Right lobe of liver (tissue), 6 donors: Measurements from ENCODE around the gene CABYR. TPM values are rescaled to one million over a fixed set of nuclear protein-coding genes. Genes with fewer than 3 reads are reported as not detected.
A peak's percentile ranks its signal among the peaks of the same experiment; 100 is the strongest.

Experiments used
- ATAC-seq, 4 donors: fragments of 200-7000 bp; cut with Tn5 transposase; one replicate each; pipeline ENCODE4 v1.9.1; 2020; ENCODE audit warnings: mild to moderate bottlenecking in 4 of 4, moderate library complexity in 4 of 4
- DNase-seq, 3 donors: peaks; one replicate each; pipeline ENCODE4 v3.0.0-alpha.2; 2020
- H3K27ac ChIP-seq, 3 donors: fragments of 200-600 bp; one replicate each; pipeline ENCODE4 v1.8.0; 2022
- H3K27me3 ChIP-seq, 2 donors: fragments of 200-600 bp; one replicate each; pipeline ENCODE4 v1.8.0; 2022
- H3K36me3 ChIP-seq, 4 donors: fragments of 200-600 bp; sonication (generic) in 1 of 4; one replicate each; pipeline versions ENCODE4 v1.5.1 to v1.8.0; 2017 to 2022; ENCODE audit warnings: control low read depth in 1 of 4
- H3K4me1 ChIP-seq, 4 donors: fragments of 200-600 bp; sonication (generic) in 1 of 4; one replicate each; pipeline versions ENCODE4 v1.5.1 to v1.8.0; 2017 to 2022; ENCODE audit warnings: control low read depth in 1 of 4
- H3K4me3 ChIP-seq, 3 donors: fragments of 200-600 bp; one replicate each; pipeline ENCODE4 v1.8.0; 2022
- H3K9me3 ChIP-seq, 4 donors: fragments of 200-600 bp; sonication (generic) in 1 of 4; one replicate each; pipeline versions ENCODE4 v1.5.1 to v1.8.0; 2017 to 2022; ENCODE audit warnings: control low read depth in 1 of 4
- POLR2A ChIP-seq: fragments of 450-650 bp; IDR thresholded peaks from one replicate; pipeline ENCODE4 v1.6.1; 2017; ENCODE audit warnings: antibody characterized with exemption, mild to moderate bottlenecking
- WGBS: methylation state at CpG from one replicate; pipeline ENCODE4 v1.1.6; 2018; ENCODE audit warnings: low coverage, low lambda C conversion rate; ENCODE audit not compliant: insufficient coverage; ENCODE audit errors: missing lambda C conversion rate; 5-methylcytosine and 5-hydroxymethylcytosine counted together
- intact Hi-C, 2 donors: fragments of 100-400 bp; cut with DNase I; formaldehyde crosslinking; loops; one replicate each; pipeline versions ENCODE4 v1.11.2 to v1.14.1; 2022
- total RNA-seq, 6 experiments: library from RNA; depleted of rRNA in 2 of 6; stranded (reverse); fragments of >200 nt in 2 of 6; fragmentation: NEBNext Ultra II Directional in 3 of 6; extraction: Animal tissue kit (Norgen Biotek cat#: 25700) in 3 of 6; gene quantifications; one replicate each; pipeline versions ENCODE4 v1.1.0 to v1.2.4, GENCODE V29; 2016 to 2023
- TF ChIP-seq, protein P1 (sequence below), 4 donors: fragments of 200-600 bp in 3 of 4; fragments of 450-650 bp in 1 of 4; IDR thresholded peaks; one replicate each; pipeline versions ENCODE4 v1.5.1 to v1.8.0; 2016 to 2022; ENCODE audit warnings: antibody characterized with exemption in 4 of 4, mild to moderate bottlenecking in 2 of 4
- donor health status: DM: no; HTN: yes; CAD: no.
- donor health status: DM: no; HTN: no; CAD: no.
- donor health status: DM: no; HTN: no; CAD: no.
- donor health status: DM: no; HTN: yes; CAD: no.
- donor health status: DM: no; HTN: yes; CAD: no.

Gene CABYR
- total RNA-seq, 6 experiments from 2014 or later: 0.31 to 7.5 (median 3.7) TPM; not detected in 2

DNA sequence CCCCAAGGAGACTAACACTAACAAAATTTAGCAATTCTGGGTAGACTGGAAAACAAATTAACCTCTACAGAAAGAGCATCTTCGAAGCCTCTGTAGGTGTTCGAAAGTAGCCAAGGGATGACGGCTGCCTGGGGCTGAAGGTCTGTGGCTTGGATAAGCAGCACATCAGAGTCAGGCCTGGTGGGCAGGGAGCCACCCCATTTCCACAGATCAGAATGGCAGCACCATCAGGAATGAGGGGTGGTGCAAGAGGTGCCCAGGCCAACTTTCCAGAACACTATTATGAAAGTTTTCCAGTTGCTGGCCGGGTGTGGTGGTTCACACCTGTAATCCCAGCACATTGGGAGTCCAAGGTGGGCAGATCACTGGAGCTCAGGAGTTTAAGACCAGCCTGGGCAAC lies 57.9 kb downstream of the CABYR start:
- intact Hi-C loops: no loop called here
- Histone ChIP-seq H3K36me3 (no peaks in the 10 kb centered on the region), H3K4me1 (peaks cover 0 to 37% (median 6%) of the 10 kb centered on the region in 4 donors), H3K27ac (peak overlapping the region in 2 of 3 donors; percentile 71 to 79), H3K9me3 (no peaks in the 10 kb centered on the region), H3K27me3 (no peaks in the 10 kb centered on the region), H3K4me3 (no peak overlapping the region)
- DNase-seq (peak in 1 of 3 donors; percentile 28), ATAC-seq (peak in 2 of 4 donors; percentile 24 to 35)
- WGBS: 61% methylated on average over 4 of the region's 4 CpGs
- TF ChIP-seq, protein P1, sequence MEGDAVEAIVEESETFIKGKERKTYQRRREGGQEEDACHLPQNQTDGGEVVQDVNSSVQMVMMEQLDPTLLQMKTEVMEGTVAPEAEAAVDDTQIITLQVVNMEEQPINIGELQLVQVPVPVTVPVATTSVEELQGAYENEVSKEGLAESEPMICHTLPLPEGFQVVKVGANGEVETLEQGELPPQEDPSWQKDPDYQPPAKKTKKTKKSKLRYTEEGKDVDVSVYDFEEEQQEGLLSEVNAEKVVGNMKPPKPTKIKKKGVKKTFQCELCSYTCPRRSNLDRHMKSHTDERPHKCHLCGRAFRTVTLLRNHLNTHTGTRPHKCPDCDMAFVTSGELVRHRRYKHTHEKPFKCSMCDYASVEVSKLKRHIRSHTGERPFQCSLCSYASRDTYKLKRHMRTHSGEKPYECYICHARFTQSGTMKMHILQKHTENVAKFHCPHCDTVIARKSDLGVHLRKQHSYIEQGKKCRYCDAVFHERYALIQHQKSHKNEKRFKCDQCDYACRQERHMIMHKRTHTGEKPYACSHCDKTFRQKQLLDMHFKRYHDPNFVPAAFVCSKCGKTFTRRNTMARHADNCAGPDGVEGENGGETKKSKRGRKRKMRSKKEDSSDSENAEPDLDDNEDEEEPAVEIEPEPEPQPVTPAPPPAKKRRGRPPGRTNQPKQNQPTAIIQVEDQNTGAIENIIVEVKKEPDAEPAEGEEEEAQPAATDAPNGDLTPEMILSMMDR (IDR thresholded peaks at IDR 0.05): no peak
- no peak for TF ChIP-seq POLR2A

DNA sequence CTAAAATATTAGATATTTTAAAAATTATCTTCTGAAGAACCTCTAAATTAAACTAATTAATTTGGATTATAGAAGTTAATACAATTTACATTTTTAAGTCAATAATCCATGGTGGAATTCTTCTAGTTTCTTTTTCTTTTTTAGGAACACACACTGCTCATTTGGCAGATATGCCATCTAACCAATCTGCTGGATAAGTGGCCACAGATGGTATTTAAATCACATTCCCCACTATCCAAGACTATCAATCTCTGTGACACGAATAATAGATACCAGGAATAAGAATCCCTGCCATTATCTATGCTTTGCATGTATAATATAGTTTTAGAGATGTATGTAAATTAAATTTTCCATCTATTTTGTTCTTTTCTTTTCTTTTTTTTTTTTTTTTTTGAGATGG lies 58.5 kb downstream of the CABYR start:
- no peak overlapping the region for H3K27ac ChIP-seq
- no peak for ATAC-seq
- H3K27me3 ChIP-seq: no peaks in the 10 kb centered on the region
- WGBS: 83% methylated on average over 1 of the region's 1 CpG
- no peak overlapping the region for H3K4me3 ChIP-seq
- peaks cover 0 to 37% (median 6%) of the 10 kb centered on the region in 4 donors for H3K4me1 ChIP-seq
- DNase-seq: no peak
- no peak for TF ChIP-seq POLR2A
- TF ChIP-seq, protein P1 (IDR thresholded peaks at IDR 0.05): no peak
- H3K36me3 ChIP-seq: no peaks in the 10 kb centered on the region
- H3K9me3 ChIP-seq: no peaks in the 10 kb centered on the region
- intact Hi-C loops: no loop called here

DNA sequence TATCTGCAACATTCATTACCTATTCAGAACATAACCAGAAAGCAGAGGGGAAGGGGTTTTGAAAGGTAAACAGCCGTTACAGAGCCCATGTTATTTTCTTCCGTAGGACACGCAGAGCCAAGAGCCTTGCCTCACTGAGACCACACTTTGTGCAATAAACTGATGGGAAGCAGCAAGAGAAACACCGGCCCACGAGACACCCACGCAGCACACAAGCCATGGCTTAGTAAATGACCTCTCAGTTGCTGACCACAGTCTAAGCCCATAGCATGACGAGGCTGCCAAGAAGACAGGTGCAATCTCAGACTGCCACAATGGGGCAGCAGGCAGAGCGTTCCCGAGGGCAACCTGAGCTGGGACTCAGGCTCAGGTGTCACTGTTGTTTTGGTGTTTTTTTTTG lies 59.6 kb downstream of the CABYR start:
- peak; percentile 82 to 87 (median 86) for ATAC-seq
- Histone ChIP-seq H3K4me1 (peaks cover 0 to 37% (median 6%) of the 10 kb centered on the region in 4 donors), H3K27me3 (no peaks in the 10 kb centered on the region), H3K27ac (peak overlapping the region in 2 of 3 donors; percentile 32 to 43), H3K36me3 (no peaks in the 10 kb centered on the region), H3K9me3 (no peaks in the 10 kb centered on the region), H3K4me3 (no peak overlapping the region)
- DNase-seq: peak; percentile 76 to 80 (median 79)
- WGBS: 34% methylated on average over 8 of the region's 9 CpGs
- intact Hi-C loops: no loop called here
- TF ChIP-seq, protein P1 (IDR thresholded peaks at IDR 0.05): peak in 1 of 4 donors; percentile 4
- TF ChIP-seq POLR2A: no peak

DNA sequence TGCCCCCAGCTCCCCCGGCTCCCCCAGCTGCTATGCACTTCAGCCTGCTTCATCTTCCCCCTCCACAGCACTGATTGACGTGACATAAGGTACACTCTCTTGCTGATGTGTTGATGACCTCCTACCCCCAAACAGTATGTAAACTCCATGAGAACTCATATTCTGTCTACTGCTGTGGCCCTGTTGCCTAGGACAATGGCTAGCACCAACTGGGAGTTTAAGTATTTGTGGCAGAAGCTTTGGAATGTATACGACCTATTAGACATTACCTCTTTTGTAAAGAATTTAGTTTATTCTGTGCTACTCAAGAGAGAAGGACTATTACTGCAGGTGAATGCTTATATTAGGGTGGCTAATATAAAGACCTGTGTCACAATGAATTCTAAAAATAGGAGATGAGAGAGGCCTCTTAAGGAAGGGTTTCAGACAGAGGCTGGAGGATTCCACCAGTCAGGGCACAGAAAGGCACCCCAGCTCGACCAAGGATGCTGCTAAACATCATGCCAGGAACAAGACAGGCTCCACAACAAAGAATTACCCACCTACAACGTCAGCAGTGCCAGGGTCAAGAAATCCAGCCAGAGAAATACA lies 60.6 kb downstream of the CABYR start:
- 79% methylated on average over 3 of the region's 5 CpGs for WGBS
- ATAC-seq: no peak
- TF ChIP-seq, protein P1 (IDR thresholded peaks at IDR 0.05): no peak
- TF ChIP-seq POLR2A: no peak
- no peak for DNase-seq
- Histone ChIP-seq H3K4me1 (peaks cover 0 to 30% (median 5%) of the 10 kb centered on the region in 4 donors), H3K27me3 (no peaks in the 10 kb centered on the region), H3K9me3 (no peaks in the 10 kb centered on the region), H3K27ac (no peak overlapping the region), H3K4me3 (no peak overlapping the region), H3K36me3 (no peaks in the 10 kb centered on the region)
- intact Hi-C loops: no loop called here
